CD14-positive monocyte (primary cell): Measurements from ENCODE around the gene PZP. TPM values are rescaled to one million over a fixed set of nuclear protein-coding genes. Genes with fewer than 3 reads are reported as not detected.

Experiments
- DNase-seq, 3 donors: peaks; one replicate each; pipeline ENCODE4 v3.0.0-alpha.2; 2011 to 2022
- H2AFZ ChIP-seq: 2 replicates; pipeline ENCODE4 v1.6.0; 2012; ENCODE audit warnings: mild to moderate bottlenecking, low read depth, low read length, inconsistent platforms; ENCODE audit not compliant: insufficient read depth, poor library complexity, severe bottlenecking
- H3K27ac ChIP-seq, 2 donors: 1 replicate in 1 of 2; 2 replicates in 1 of 2; pipeline ENCODE4 v1.5.1; 2012 to 2013; ENCODE audit warnings: low read length in 2 of 2, control low read depth in 1 of 2, inconsistent platforms in 1 of 2, low read depth in 1 of 2, mild to moderate bottlenecking in 1 of 2
- H3K27me3 ChIP-seq, 2 donors: one replicate each; pipeline versions ENCODE4 v1.6.0 to v1.6.1; 2011 to 2013; ENCODE audit warnings: low read length in 2 of 2; ENCODE audit not compliant: control insufficient read depth in 2 of 2, insufficient read depth in 2 of 2
- H3K36me3 ChIP-seq, 2 donors: replicated peaks in 1 of 2; 1 replicate in 1 of 2; 2 replicates in 1 of 2; pipeline versions ENCODE4 v1.5.1 to v1.6.1; 2012 to 2013; ENCODE audit warnings: low read length in 2 of 2, control low read depth in 1 of 2, inconsistent platforms in 1 of 2, mild to moderate bottlenecking in 1 of 2; ENCODE audit not compliant: insufficient read depth in 2 of 2, control insufficient read depth in 1 of 2
- H3K4me1 ChIP-seq, 2 donors: 1 replicate in 1 of 2; 2 replicates in 1 of 2; pipeline versions ENCODE4 v1.5.1 to v1.6.1; 2012 to 2013; ENCODE audit warnings: low read length in 2 of 2, control low read depth in 1 of 2, inconsistent platforms in 1 of 2, mild to moderate bottlenecking in 1 of 2, moderate library complexity in 1 of 2; ENCODE audit not compliant: insufficient read depth in 2 of 2, control insufficient read depth in 1 of 2
- H3K4me2 ChIP-seq: replicated peaks from 2 replicates; pipeline ENCODE3; 2012; ENCODE audit warnings: low read length, moderate library complexity, mild to moderate bottlenecking; ENCODE audit not compliant: poor library complexity, severe bottlenecking; ENCODE audit errors: extremely low read depth
- H3K4me3 ChIP-seq, 3 experiments: fragments of 200-600 bp in 1 of 3; sonication (generic) in 1 of 3; replicated peaks in 1 of 3; 1 replicate in 2 of 3; 2 replicates in 1 of 3; pipeline ENCODE4 v1.5.1; 2011 to 2013; ENCODE audit warnings: low read length in 3 of 3, mild to moderate bottlenecking in 3 of 3, control low read depth in 2 of 3, low read depth in 2 of 3, inconsistent platforms in 1 of 3, moderate library complexity in 1 of 3
- H3K79me2 ChIP-seq: 2 replicates; pipeline ENCODE4 v1.6.0; 2012; ENCODE audit warnings: mild to moderate bottlenecking, control low read depth, inconsistent platforms, low read length, moderate library complexity; ENCODE audit not compliant: insufficient read depth
- H3K9ac ChIP-seq: 2 replicates; pipeline ENCODE4 v1.6.0; 2017; ENCODE audit warnings: low read length, mild to moderate bottlenecking; ENCODE audit not compliant: insufficient read depth, poor library complexity, severe bottlenecking
- H3K9me3 ChIP-seq, 2 donors: replicated peaks in 1 of 2; 1 replicate in 1 of 2; 2 replicates in 1 of 2; pipeline versions ENCODE4 v1.5.1 to v1.6.1; 2012 to 2013; ENCODE audit warnings: low read length in 2 of 2, control low read depth in 1 of 2; ENCODE audit not compliant: control insufficient read depth in 1 of 2, insufficient read depth in 1 of 2
- H4K20me1 ChIP-seq: 2 replicates; pipeline ENCODE4 v1.6.0; 2012; ENCODE audit warnings: mild to moderate bottlenecking, low read length, control low read depth, moderate library complexity; ENCODE audit not compliant: insufficient read depth
- H3K27ac Mint-ChIP-seq, 7 donors: one replicate each; pipeline ENCODE4 v1.8.0; 2020; ENCODE audit warnings: mild to moderate bottlenecking in 7 of 7, mixed read lengths in 7 of 7, moderate library complexity in 6 of 7, inconsistent platforms in 2 of 7
- H3K27me3 Mint-ChIP-seq, 3 donors: one replicate each; pipeline ENCODE4 v1.8.0; 2021 to 2022; ENCODE audit warnings: low read depth in 3 of 3, mild to moderate bottlenecking in 3 of 3, mixed read lengths in 3 of 3, moderate library complexity in 3 of 3, inconsistent platforms in 1 of 3
- H3K36me3 Mint-ChIP-seq, 2 donors: one replicate each; pipeline ENCODE4 v1.8.0; 2020; ENCODE audit warnings: mixed read lengths in 2 of 2, inconsistent platforms in 1 of 2, mild to moderate bottlenecking in 1 of 2
- H3K4me1 Mint-ChIP-seq: one replicate; pipeline ENCODE4 v1.8.0; 2020; ENCODE audit warnings: mild to moderate bottlenecking, mixed read lengths
- H3K4me3 Mint-ChIP-seq, 2 donors: one replicate each; pipeline ENCODE4 v1.8.0; 2020; ENCODE audit warnings: mild to moderate bottlenecking in 2 of 2, mixed read lengths in 2 of 2, moderate library complexity in 1 of 2
- H3K9me3 Mint-ChIP-seq, 7 donors: one replicate each; pipeline ENCODE4 v1.8.0; 2020 to 2022; ENCODE audit warnings: mixed read lengths in 7 of 7, mild to moderate bottlenecking in 6 of 7, moderate library complexity in 6 of 7, inconsistent platforms in 2 of 7
- WGBS: methylation state at CpG from one replicate; pipeline ENCODE4 v1.1.5; 2013; ENCODE audit warnings: missing lambda C conversion rate; ENCODE audit not compliant: insufficient coverage; 5-methylcytosine and 5-hydroxymethylcytosine counted together
- intact Hi-C, 2 donors: fragments of 100-400 bp; cut with micrococcal nuclease; formaldehyde crosslinking; loops; one replicate each; pipeline versions ENCODE4 v1.15.0 to v1.15.1; 2023
- polyA plus RNA-seq, 3 donors: library from polyadenylated mRNA; depleted of rRNA in 1 of 3; unstranded in 2 of 3; stranded (reverse) in 1 of 3; fragments of 300-500 nt in 2 of 3; fragments of >200 nt in 1 of 3; fragmentation: Illumina TruSeq in 2 of 3; gene quantifications; 1 replicate in 2 of 3; 2 replicates in 1 of 3; pipeline ENCODE4 v1.2.3, GENCODE V29; 2012 to 2021
- TF ChIP-seq, protein P1 (sequence below): fragments of 200-600 bp; IDR thresholded peaks from one replicate; pipeline ENCODE4 v1.8.0; 2022; ENCODE audit warnings: antibody characterized with exemption, mild to moderate bottlenecking

Gene PZP
- polyA plus RNA-seq, 3 donors, result not detected

DNA sequence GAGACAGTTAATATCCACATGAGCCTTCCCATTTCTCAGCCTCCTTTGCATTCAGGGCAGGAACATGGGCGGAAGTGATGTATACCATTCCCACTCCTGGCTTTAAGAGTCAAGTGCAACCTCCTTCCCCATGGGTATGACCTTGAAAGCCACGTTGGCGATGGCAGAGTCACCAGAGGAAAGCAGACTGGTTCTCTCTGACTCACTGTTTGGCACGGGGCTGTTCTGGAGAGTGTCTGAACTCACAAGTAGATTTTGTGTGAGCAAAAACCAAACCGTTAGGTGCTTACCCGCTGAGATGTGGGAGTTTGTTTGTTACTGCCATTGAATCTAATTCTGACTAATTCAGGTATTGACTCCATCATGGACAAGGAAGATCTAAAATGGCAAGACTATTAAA is 36.7 kb upstream of the PZP start:
- Histone ChIP-seq H3K9me3 (no peaks in the 10 kb centered on the region), H3K36me3 (no peaks in the 10 kb centered on the region), H3K79me2 (no peaks in the 10 kb centered on the region), H3K9ac (no peak overlapping the region), H3K27me3 (peaks cover 0 to 2% of the 10 kb centered on the region in 2 donors), H3K4me3 (no peak overlapping the region), H3K4me2 (no peak overlapping the region), H3K4me1 (no peaks in the 10 kb centered on the region), H4K20me1 (no peaks in the 10 kb centered on the region), H2AFZ (no peak overlapping the region), H3K27ac (no peak overlapping the region)
- no peak overlapping the region for H3K4me3 Mint-ChIP-seq
- DNase-seq, result no peak
- H3K4me1 Mint-ChIP-seq, result peaks cover 9% of the 10 kb centered on the region
- H3K27ac Mint-ChIP-seq, result no peak overlapping the region
- H3K9me3 Mint-ChIP-seq, result peaks cover 0 to 4% (median 2%) of the 10 kb centered on the region in 7 donors
- H3K27me3 Mint-ChIP-seq, result peaks cover 5 to 15% (median 8%) of the 10 kb centered on the region in 3 donors
- 82% methylated on average over 3 of the region's 6 CpGs for WGBS
- TF ChIP-seq, protein P1, sequence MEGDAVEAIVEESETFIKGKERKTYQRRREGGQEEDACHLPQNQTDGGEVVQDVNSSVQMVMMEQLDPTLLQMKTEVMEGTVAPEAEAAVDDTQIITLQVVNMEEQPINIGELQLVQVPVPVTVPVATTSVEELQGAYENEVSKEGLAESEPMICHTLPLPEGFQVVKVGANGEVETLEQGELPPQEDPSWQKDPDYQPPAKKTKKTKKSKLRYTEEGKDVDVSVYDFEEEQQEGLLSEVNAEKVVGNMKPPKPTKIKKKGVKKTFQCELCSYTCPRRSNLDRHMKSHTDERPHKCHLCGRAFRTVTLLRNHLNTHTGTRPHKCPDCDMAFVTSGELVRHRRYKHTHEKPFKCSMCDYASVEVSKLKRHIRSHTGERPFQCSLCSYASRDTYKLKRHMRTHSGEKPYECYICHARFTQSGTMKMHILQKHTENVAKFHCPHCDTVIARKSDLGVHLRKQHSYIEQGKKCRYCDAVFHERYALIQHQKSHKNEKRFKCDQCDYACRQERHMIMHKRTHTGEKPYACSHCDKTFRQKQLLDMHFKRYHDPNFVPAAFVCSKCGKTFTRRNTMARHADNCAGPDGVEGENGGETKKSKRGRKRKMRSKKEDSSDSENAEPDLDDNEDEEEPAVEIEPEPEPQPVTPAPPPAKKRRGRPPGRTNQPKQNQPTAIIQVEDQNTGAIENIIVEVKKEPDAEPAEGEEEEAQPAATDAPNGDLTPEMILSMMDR, result no peak
- intact Hi-C loops, result no loop called here
- H3K36me3 Mint-ChIP-seq, result no peaks in the 10 kb centered on the region

DNA sequence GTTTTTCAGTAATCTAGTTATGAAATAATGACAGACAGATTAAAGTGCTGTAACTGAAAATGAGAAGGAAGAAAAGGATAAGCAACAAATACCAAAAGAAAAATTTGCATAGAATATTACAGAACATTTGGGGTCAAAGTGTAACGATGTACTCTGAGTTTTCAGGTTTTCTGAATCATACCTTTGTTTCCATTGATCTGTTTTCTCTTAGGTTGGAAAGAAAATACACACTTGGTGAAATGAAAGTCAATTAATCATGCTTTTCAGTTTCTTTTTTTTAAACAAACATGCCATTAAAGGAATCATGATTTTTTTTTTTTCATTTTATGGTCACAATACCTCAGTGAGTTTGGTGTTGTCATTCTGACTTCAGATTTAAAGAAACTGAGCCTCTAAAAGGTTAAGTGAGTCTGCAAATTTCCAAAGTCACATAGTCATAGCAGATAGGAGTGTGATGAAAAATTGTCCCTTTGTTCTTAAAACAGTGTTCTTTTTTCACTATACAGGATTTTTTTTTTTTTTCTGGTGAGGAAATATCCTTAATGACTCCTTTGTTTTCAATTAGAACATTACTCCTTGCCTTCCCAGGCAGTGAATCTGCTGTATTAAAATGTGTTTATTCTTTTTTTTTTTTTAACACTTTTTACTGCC is 35.9 kb upstream of the PZP start:
- Histone ChIP-seq H3K4me2 (no peak overlapping the region), H3K79me2 (no peaks in the 10 kb centered on the region), H4K20me1 (no peaks in the 10 kb centered on the region), H3K9me3 (no peaks in the 10 kb centered on the region), H3K27me3 (peaks cover 0 to 2% of the 10 kb centered on the region in 2 donors), H3K4me3 (no peak overlapping the region), H3K9ac (no peak overlapping the region), H3K4me1 (no peaks in the 10 kb centered on the region), H3K36me3 (no peaks in the 10 kb centered on the region), H3K27ac (no peak overlapping the region), H2AFZ (no peak overlapping the region)
- H3K36me3 Mint-ChIP-seq, result no peaks in the 10 kb centered on the region
- H3K4me1 Mint-ChIP-seq, result peaks cover 9% of the 10 kb centered on the region
- peaks cover 6 to 13% (median 8%) of the 10 kb centered on the region in 3 donors for H3K27me3 Mint-ChIP-seq
- DNase-seq, result no peak
- no peak overlapping the region for H3K4me3 Mint-ChIP-seq
- TF ChIP-seq, protein P1, result no peak
- intact Hi-C loops, result no loop called here
- H3K27ac Mint-ChIP-seq, result no peak overlapping the region
- peaks cover 0 to 4% (median 2%) of the 10 kb centered on the region in 7 donors for H3K9me3 Mint-ChIP-seq
- WGBS, result no CpG with 5 or more reads among the region's 1 CpG
